ENCODE measurements around the gene PTPRN2.
"Not testable (repeated sequence)": the region's sequence is repeated elsewhere in the genome, so short reads cannot be mapped to it uniquely, and the experiment has no call there.

DNA sequence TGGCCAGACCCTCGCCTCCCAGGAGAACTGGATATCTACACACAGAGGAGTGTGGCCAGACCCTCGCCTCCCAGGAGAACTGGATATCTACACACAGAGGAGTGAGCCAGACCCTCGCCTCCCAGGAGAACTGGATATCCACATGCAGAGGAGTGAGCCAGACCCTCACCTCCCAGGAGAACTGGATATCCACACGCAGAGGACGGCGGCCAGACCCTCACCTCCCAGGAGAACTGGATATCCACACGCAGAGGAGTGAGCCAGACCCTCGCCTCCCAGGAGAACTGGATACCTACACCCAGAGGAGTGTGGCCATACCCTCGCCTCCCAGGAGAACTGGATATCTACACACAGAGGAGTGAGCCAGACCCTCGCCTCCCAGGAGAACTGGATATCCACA lies 862.3 kb downstream of the PTPRN2 start:
- TF ChIP-seq, protein P1, sequence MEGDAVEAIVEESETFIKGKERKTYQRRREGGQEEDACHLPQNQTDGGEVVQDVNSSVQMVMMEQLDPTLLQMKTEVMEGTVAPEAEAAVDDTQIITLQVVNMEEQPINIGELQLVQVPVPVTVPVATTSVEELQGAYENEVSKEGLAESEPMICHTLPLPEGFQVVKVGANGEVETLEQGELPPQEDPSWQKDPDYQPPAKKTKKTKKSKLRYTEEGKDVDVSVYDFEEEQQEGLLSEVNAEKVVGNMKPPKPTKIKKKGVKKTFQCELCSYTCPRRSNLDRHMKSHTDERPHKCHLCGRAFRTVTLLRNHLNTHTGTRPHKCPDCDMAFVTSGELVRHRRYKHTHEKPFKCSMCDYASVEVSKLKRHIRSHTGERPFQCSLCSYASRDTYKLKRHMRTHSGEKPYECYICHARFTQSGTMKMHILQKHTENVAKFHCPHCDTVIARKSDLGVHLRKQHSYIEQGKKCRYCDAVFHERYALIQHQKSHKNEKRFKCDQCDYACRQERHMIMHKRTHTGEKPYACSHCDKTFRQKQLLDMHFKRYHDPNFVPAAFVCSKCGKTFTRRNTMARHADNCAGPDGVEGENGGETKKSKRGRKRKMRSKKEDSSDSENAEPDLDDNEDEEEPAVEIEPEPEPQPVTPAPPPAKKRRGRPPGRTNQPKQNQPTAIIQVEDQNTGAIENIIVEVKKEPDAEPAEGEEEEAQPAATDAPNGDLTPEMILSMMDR (IDR thresholded peaks at IDR 0.05) = not testable (repeated sequence)
- not testable (repeated sequence) for TF ChIP-seq GABPA (IDR thresholded peaks at IDR 0.05; ENCODE audit: low read depth); EZH2phosphoT487 (IDR thresholded peaks at IDR 0.05; ENCODE audit: borderline replicate concordance, low read depth); RFX5 (IDR thresholded peaks at IDR 0.05; ENCODE audit: low read length); GATA2 (CRISPR knock-in tag; IDR thresholded peaks at IDR 0.05); RAD21 (IDR thresholded peaks at IDR 0.05; ENCODE audit: low read length); POLR2AphosphoS5 (IDR thresholded peaks at IDR 0.05; ENCODE audit: low read depth, low read length); CHD2 (IDR thresholded peaks at IDR 0.05; ENCODE audit: low read length, partially characterized antibody); FOSL2 (IDR thresholded peaks at IDR 0.05; ENCODE audit: borderline replicate concordance, low read depth)
- TF ChIP-seq, protein P2, sequence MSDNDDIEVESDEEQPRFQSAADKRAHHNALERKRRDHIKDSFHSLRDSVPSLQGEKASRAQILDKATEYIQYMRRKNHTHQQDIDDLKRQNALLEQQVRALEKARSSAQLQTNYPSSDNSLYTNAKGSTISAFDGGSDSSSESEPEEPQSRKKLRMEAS (IDR thresholded peaks at IDR 0.05; ENCODE audit: low read depth) = not testable (repeated sequence)
- TF ChIP-seq, protein P3, sequence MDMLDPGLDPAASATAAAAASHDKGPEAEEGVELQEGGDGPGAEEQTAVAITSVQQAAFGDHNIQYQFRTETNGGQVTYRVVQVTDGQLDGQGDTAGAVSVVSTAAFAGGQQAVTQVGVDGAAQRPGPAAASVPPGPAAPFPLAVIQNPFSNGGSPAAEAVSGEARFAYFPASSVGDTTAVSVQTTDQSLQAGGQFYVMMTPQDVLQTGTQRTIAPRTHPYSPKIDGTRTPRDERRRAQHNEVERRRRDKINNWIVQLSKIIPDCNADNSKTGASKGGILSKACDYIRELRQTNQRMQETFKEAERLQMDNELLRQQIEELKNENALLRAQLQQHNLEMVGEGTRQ (IDR thresholded peaks at IDR 0.05; ENCODE audit: borderline replicate concordance, low read depth, low read length) = not testable (repeated sequence)
- TF ChIP-seq, protein P4, sequence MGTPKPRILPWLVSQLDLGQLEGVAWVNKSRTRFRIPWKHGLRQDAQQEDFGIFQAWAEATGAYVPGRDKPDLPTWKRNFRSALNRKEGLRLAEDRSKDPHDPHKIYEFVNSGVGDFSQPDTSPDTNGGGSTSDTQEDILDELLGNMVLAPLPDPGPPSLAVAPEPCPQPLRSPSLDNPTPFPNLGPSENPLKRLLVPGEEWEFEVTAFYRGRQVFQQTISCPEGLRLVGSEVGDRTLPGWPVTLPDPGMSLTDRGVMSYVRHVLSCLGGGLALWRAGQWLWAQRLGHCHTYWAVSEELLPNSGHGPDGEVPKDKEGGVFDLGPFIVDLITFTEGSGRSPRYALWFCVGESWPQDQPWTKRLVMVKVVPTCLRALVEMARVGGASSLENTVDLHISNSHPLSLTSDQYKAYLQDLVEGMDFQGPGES (IDR thresholded peaks at IDR 0.05; ENCODE audit: low read depth, low read length) = not testable (repeated sequence)
